B cell (primary cell): Measurements from ENCODE around the gene CD36.

Experiments
- CTCF ChIP-seq: fragments of 200-600 bp; IDR thresholded peaks from one replicate; pipeline ENCODE4 v1.8.0; 2022; ENCODE audit warnings: antibody characterized with exemption, mild to moderate bottlenecking
- EZH2 ChIP-seq: IDR thresholded peaks from 2 replicates; pipeline ENCODE4 v1.6.1; 2012; ENCODE audit warnings: borderline replicate concordance, low read depth, mild to moderate bottlenecking, moderate library complexity, low read length; ENCODE audit not compliant: insufficient read depth, poor library complexity, severe bottlenecking

DNA sequence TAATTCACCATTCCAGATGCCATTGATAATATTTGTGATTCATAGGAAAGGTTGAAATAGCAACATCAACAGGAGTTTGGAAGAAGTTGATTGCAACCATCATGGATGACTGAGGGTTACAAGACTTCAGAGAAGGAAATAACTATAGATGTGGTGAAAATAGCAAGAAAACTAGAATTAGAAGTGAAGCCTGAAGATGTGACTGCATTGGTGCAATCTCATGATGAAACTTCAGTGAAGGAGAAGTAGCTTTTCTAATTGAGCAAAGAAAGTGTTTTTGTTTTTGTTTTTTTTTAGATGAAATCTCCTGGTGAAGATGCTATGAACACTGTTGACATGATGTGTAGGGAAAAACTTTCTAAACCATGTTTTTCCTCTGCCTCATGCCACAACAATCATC is 18.7 kb upstream of the CD36 start:
- TF ChIP-seq CTCF (no peak), EZH2 (no peak)
